HEK293T (cell line): ENCODE data around the gene HDAC6.

Experiments used
- ARNT ChIP-seq: fragments of 450-650 bp; IDR thresholded peaks from 2 replicates; pipeline ENCODE4 v1.6.1; 2017; ENCODE audit warnings: mild to moderate bottlenecking
- BHLHE40 ChIP-seq: fragments of 450-650 bp; IDR thresholded peaks from 2 replicates; pipeline ENCODE4 v1.6.1; 2016; ENCODE audit warnings: mild to moderate bottlenecking, moderate library complexity, borderline replicate concordance
- CTBP1 ChIP-seq: fragments of 450-650 bp; IDR thresholded peaks from 2 replicates; pipeline ENCODE4 v1.6.1; 2016; ENCODE audit warnings: borderline replicate concordance
- ELF4 ChIP-seq: fragments of 450-650 bp; IDR thresholded peaks from 2 replicates; pipeline ENCODE4 v1.6.1; 2017; ENCODE audit warnings: antibody characterized with exemption
- FOXA1 ChIP-seq: fragments of 450-650 bp; IDR thresholded peaks from 2 replicates; pipeline ENCODE4 v1.6.1; 2016; ENCODE audit warnings: mild to moderate bottlenecking
- FOXK2 ChIP-seq: fragments of 450-650 bp; IDR thresholded peaks from 2 replicates; pipeline ENCODE4 v1.6.1; 2016; ENCODE audit warnings: mild to moderate bottlenecking
- FOXM1 ChIP-seq: fragments of 450-650 bp; IDR thresholded peaks from 2 replicates; pipeline ENCODE4 v1.6.1; 2017; ENCODE audit warnings: mild to moderate bottlenecking, borderline replicate concordance
- LEF1 ChIP-seq: fragments of 450-650 bp; IDR thresholded peaks from 2 replicates; pipeline ENCODE4 v1.6.1; 2017; ENCODE audit warnings: mild to moderate bottlenecking, borderline replicate concordance
- NFRKB ChIP-seq: fragments of 450-650 bp; IDR thresholded peaks from 2 replicates; pipeline ENCODE4 v1.6.1; 2016; ENCODE audit warnings: mild to moderate bottlenecking, moderate library complexity
- PKNOX1 ChIP-seq: fragments of 450-650 bp; IDR thresholded peaks from 2 replicates; pipeline ENCODE4 v1.6.1; 2016
- SP1 ChIP-seq: fragments of 450-650 bp; IDR thresholded peaks from 2 replicates; pipeline ENCODE4 v1.6.1; 2017
- SUZ12 ChIP-seq: fragments of 450-650 bp; IDR thresholded peaks from 2 replicates; pipeline ENCODE4 v1.6.1; 2016; ENCODE audit warnings: mild to moderate bottlenecking
- TARDBP ChIP-seq: fragments of 450-650 bp; IDR thresholded peaks from 2 replicates; pipeline ENCODE4 v1.6.1; 2016
- ZNF384 ChIP-seq: fragments of 450-650 bp; IDR thresholded peaks from 2 replicates; pipeline ENCODE4 v1.6.1; 2016

DNA sequence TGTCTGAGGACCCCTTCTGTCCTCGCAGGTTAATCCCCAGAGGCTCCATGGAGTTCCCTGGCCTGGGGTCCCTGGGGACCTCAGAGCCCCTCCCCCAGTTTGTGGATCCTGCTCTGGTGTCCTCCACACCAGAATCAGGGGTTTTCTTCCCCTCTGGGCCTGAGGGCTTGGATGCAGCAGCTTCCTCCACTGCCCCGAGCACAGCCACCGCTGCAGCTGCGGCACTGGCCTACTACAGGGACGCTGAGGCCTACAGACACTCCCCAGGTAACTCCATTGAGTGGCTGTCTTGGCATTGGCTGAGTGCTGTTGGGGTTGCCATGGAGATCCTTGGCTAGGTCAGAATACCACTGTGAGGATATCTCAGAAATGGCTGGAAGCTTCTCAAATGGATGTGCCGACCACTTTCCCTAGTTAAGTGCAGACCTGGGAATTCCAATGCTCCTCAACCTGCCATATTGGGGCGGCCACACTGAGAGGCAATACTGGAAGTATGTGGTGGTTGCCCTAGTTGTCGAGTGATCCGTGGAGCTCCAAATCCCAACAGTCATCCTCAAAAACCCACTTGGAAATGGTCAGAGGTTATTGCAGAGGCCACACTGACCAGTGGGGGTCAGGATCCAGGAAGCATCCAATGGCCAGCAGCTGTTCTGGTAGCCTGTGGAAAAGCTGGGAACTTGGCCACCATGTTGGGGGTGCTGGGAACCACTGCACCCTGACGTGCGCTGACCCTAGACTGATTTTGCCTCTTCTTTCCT is 10.6 kb upstream of the HDAC6 start:
- TF ChIP-seq PKNOX1 (no peak), SUZ12 (no peak), FOXM1 (no peak), BHLHE40 (no peak), NFRKB (no peak), FOXA1 (no peak), TARDBP (no peak), SP1 (no peak), CTBP1 (no peak), ZNF384 (no peak), LEF1 (no peak), FOXK2 (no peak), ELF4 (no peak), ARNT (no peak)
